ENCODE results near the gene PTPRM.

DNA sequence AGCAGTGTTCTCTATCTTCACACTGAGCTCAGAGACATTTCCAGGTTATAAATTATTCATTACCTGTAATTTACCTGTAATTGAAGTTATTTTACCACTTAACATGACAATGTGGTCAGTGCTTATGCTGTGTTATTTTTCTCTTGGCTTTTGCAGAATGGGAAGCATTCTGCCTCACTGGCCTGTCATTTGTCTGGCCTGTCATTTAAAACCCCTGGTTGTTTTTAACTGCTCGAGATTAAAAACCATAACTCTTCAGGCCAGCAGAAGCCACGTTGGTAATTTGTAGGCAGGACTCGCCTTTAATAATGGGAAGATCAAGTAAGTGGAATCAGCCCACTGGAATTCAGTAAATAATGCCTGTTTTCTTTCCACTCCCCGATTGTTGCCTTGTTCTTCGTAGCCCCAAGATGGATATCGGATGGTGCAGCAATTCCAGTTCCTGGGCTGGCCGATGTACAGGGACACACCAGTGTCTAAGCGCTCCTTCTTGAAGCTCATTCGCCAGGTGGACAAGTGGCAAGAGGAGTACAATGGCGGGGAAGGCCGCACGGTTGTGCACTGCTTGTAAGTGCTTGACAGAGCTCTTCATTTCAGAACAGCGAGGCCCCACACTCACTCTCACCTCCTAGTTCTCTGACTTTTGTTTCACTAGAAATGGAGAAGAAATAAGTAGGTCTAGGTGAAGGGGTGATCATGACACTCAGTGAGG lies 819.7 kb downstream of the PTPRM start:
- TF ChIP-seq, protein P1, sequence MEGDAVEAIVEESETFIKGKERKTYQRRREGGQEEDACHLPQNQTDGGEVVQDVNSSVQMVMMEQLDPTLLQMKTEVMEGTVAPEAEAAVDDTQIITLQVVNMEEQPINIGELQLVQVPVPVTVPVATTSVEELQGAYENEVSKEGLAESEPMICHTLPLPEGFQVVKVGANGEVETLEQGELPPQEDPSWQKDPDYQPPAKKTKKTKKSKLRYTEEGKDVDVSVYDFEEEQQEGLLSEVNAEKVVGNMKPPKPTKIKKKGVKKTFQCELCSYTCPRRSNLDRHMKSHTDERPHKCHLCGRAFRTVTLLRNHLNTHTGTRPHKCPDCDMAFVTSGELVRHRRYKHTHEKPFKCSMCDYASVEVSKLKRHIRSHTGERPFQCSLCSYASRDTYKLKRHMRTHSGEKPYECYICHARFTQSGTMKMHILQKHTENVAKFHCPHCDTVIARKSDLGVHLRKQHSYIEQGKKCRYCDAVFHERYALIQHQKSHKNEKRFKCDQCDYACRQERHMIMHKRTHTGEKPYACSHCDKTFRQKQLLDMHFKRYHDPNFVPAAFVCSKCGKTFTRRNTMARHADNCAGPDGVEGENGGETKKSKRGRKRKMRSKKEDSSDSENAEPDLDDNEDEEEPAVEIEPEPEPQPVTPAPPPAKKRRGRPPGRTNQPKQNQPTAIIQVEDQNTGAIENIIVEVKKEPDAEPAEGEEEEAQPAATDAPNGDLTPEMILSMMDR (IDR thresholded peaks at IDR 0.05; ENCODE audit: low read depth, low read length, poor library complexity, severe bottlenecking): no peak
- no peak for TF ChIP-seq EZH2phosphoT487 (IDR thresholded peaks at IDR 0.05; ENCODE audit: borderline replicate concordance, low read length)
